HG03521 (cell line): ENCODE measurements around the gene MAPKBP1.

Experiments used
- ATAC-seq: cut with Tn5 transposase; IDR thresholded peaks from one replicate; pipeline ENCODE4 v1.9.1; 2021; ENCODE audit warnings: mild to moderate bottlenecking, moderate library complexity; ENCODE audit not compliant: unreplicated experiment

MAPKBP1 gene

GRCh38 chr15:41866263-41866703 is 92.0 kb downstream of the MAPKBP1 start:
- ATAC-seq, result no peak

GRCh38 chr15:41866872-41867579 is 92.7 kb downstream of the MAPKBP1 start:
- ATAC-seq, result no peak

GRCh38 chr15:41868321-41868720 is 94.0 kb downstream of the MAPKBP1 start:
- ATAC-seq, result no peak

GRCh38 chr15:41869770-41870688 is 95.7 kb downstream of the MAPKBP1 start:
- no peak for ATAC-seq

- ATAC-seq, result no peak
These were observed 96.4 kb downstream of the MAPKBP1 start for GRCh38 chr15:41870689-41871081.

- ATAC-seq, result no peak
These were observed 97.1 kb downstream of the MAPKBP1 start for GRCh38 chr15:41871175-41871905.

GRCh38 chr15:41872166-41872747 is 98.0 kb downstream of the MAPKBP1 start:
- no peak for ATAC-seq

GRCh38 chr15:41873711-41874110 is 99.4 kb downstream of the MAPKBP1 start:
- no peak for ATAC-seq

- ATAC-seq, result no peak
These were observed 100.5 kb downstream of the MAPKBP1 start for GRCh38 chr15:41874736-41875135.

GRCh38 chr15:41876007-41876406 is 101.7 kb downstream of the MAPKBP1 start:
- ATAC-seq, result no peak

- no peak for ATAC-seq
These were observed 102.4 kb downstream of the MAPKBP1 start for GRCh38 chr15:41876689-41877088.
